GM19452 (cell line): Measurements from ENCODE around the gene ALG11.
"Not testable (repeated sequence)": the region's sequence is repeated elsewhere in the genome, so short reads cannot be mapped to it uniquely, and the experiment has no call there.

ENCODE experiments used
- ATAC-seq: cut with Tn5 transposase; IDR thresholded peaks from one replicate; pipeline ENCODE4 v1.9.1; 2021; ENCODE audit not compliant: unreplicated experiment

Gene ALG11

GRCh38 chr13:52026246-52026626 lies 14.0 kb downstream of the ALG11 start:
- no peak for ATAC-seq

- no peak for ATAC-seq
Measured at GRCh38 chr13:52027832-52028231, 15.6 kb downstream of the ALG11 start.

- no peak for ATAC-seq
Measured at GRCh38 chr13:52029569-52029968, 17.4 kb downstream of the ALG11 start.

GRCh38 chr13:52030401-52030800 lies 18.2 kb downstream of the ALG11 start:
- not testable (repeated sequence) for ATAC-seq

GRCh38 chr13:52033039-52033438 lies 20.8 kb downstream of the ALG11 start:
- no peak for ATAC-seq

GRCh38 chr13:52034616-52035226 lies 22.5 kb downstream of the ALG11 start:
- ATAC-seq, result no peak

GRCh38 chr13:52036037-52036436 lies 23.8 kb downstream of the ALG11 start:
- no peak for ATAC-seq

GRCh38 chr13:52043675-52044074 lies 31.5 kb downstream of the ALG11 start:
- no peak for ATAC-seq

GRCh38 chr13:52047463-52047862 lies 35.3 kb downstream of the ALG11 start:
- no peak for ATAC-seq

- ATAC-seq, result no peak
Measured at GRCh38 chr13:52048516-52048915, 36.3 kb downstream of the ALG11 start.

- ATAC-seq, result no peak
Measured at GRCh38 chr13:52051400-52051799, 39.2 kb downstream of the ALG11 start.

- no peak for ATAC-seq
Measured at GRCh38 chr13:52053460-52053859, 41.3 kb downstream of the ALG11 start.

- not testable (repeated sequence) for ATAC-seq
Measured at GRCh38 chr13:52061064-52061463, 48.9 kb downstream of the ALG11 start.

- no peak for ATAC-seq
Measured at GRCh38 chr13:52061587-52061986, 49.4 kb downstream of the ALG11 start.

- ATAC-seq, result no peak
Measured at GRCh38 chr13:52067237-52067636, 55.0 kb downstream of the ALG11 start.

- ATAC-seq, result no peak
Measured at GRCh38 chr13:52070929-52071523, 58.8 kb downstream of the ALG11 start.
